ENCODE results near the gene HSPA1B.
"Not testable (repeated sequence)": the region's sequence is repeated elsewhere in the genome, so short reads cannot be mapped to it uniquely, and the experiment has no call there.

Gene HSPA1B

GRCh38 chr6:31860349-31860748 is 32.8 kb downstream of the HSPA1B start:
- DNase-seq (ENCODE audit: low read depth): no peak

GRCh38 chr6:31861150-31861549 is 33.6 kb downstream of the HSPA1B start:
- DNase-seq (ENCODE audit: low read depth): no peak

GRCh38 chr6:31861919-31862343 is 34.4 kb downstream of the HSPA1B start:
- no peak for DNase-seq (ENCODE audit: low read depth)

- DNase-seq (ENCODE audit: low read depth): peak; percentile 98
Observed at GRCh38 chr6:31862344-31863235, 35.1 kb downstream of the HSPA1B start, which contains the start of gene NEU1. NEU1 (minus strand) TSS chr6:31862821; CDS start chr6:31862776, 45 bp downstream.

GRCh38 chr6:31864123-31864562 is 36.6 kb downstream of the HSPA1B start:
- DNase-seq (ENCODE audit: low read depth): not testable (repeated sequence)

- DNase-seq (ENCODE audit: low read depth): no peak
Observed at GRCh38 chr6:31864818-31865204, 37.3 kb downstream of the HSPA1B start.

- DNase-seq (ENCODE audit: low read depth): no peak
Observed at GRCh38 chr6:31865205-31866118, 37.9 kb downstream of the HSPA1B start.

GRCh38 chr6:31868658-31868971 is 41.1 kb downstream of the HSPA1B start:
- DNase-seq (ENCODE audit: low read depth): not testable (repeated sequence)

- DNase-seq (ENCODE audit: low read depth): no peak
Observed at GRCh38 chr6:31869343-31869742, 41.8 kb downstream of the HSPA1B start.

- no peak for DNase-seq (ENCODE audit: low read depth)
Observed at GRCh38 chr6:31870385-31870921, 42.9 kb downstream of the HSPA1B start.

- DNase-seq (ENCODE audit: low read depth): no peak
Observed at GRCh38 chr6:31871046-31871659, 43.6 kb downstream of the HSPA1B start.

- no peak for DNase-seq (ENCODE audit: low read depth)
Observed at GRCh38 chr6:31874084-31874670, 46.6 kb downstream of the HSPA1B start.

- no peak for DNase-seq (ENCODE audit: low read depth)
Observed at GRCh38 chr6:31874836-31875572, 47.5 kb downstream of the HSPA1B start.

GRCh38 chr6:31875877-31876276 is 48.3 kb downstream of the HSPA1B start:
- DNase-seq (ENCODE audit: low read depth): no peak

- no peak for DNase-seq (ENCODE audit: low read depth)
Observed at GRCh38 chr6:31876357-31876756, 48.8 kb downstream of the HSPA1B start.

- DNase-seq (ENCODE audit: low read depth): no peak
Observed at GRCh38 chr6:31877125-31877650, 49.6 kb downstream of the HSPA1B start.

GRCh38 chr6:31877651-31878161 is 50.2 kb downstream of the HSPA1B start:
- no peak for DNase-seq (ENCODE audit: low read depth)

GRCh38 chr6:31878222-31878621 is 50.7 kb downstream of the HSPA1B start:
- no peak for DNase-seq (ENCODE audit: low read depth)

GRCh38 chr6:31878726-31879125 is 51.2 kb downstream of the HSPA1B start, which contains the start of gene SLC44A4:
SLC44A4 (minus strand) TSS chr6:31878997; CDS start chr6:31878980, 17 bp downstream.
- DNase-seq (ENCODE audit: low read depth): no peak

GRCh38 chr6:31879143-31879542 is 51.6 kb downstream of the HSPA1B start:
- no peak for DNase-seq (ENCODE audit: low read depth)

Data from activated gamma-delta T cell treated with anti-CD3 and anti-CD28 coated beads, Interleukin-2, amount 50 U/mL, for 16 hours (primary cell).